HEK293 (cell line): ENCODE data around the gene SEMA6A.

Experiments used
- CTCF ChIA-PET: fragments of 350-600 bp; formaldehyde crosslinking; extraction: SDS; loops from one replicate; lab custom pipeline; 2021; ENCODE audit warnings: antibody characterized with exemption; lab: Yijun Ruan, JAX
- POLR2A ChIA-PET: fragments of 300-600 bp; formaldehyde crosslinking; extraction: SDS; loops from one replicate; lab custom pipeline; 2020; ENCODE audit warnings: antibody characterized with exemption, inconsistent platforms; lab: Yijun Ruan, JAX
- H3K27ac ChIP-seq: fragments of 200-500 bp; sonication (Bioruptor generic); 2 replicates; pipeline ENCODE4 v1.5.1; 2014; ENCODE audit warnings: low read depth, low read length, control low read depth, inconsistent platforms; ENCODE audit errors: extremely low read depth
- H3K36me3 ChIP-seq, 2 experiments: fragments of 200-500 bp in 1 of 2; sonication (Bioruptor generic) in 1 of 2; 1 replicate in 1 of 2; 2 replicates in 1 of 2; pipeline ENCODE4 v1.5.1; 2014 to 2017; ENCODE audit warnings: inconsistent platforms in 2 of 2, low read length in 2 of 2; ENCODE audit not compliant: control insufficient read depth in 2 of 2, insufficient read depth in 1 of 2
- H3K4me1 ChIP-seq: fragments of 200-500 bp; sonication (Bioruptor generic); 2 replicates; pipeline ENCODE4 v1.5.1; 2014; ENCODE audit warnings: mild to moderate bottlenecking, low read length, inconsistent platforms; ENCODE audit not compliant: control insufficient read depth, insufficient read depth
- H3K4me3 ChIP-seq: 2 replicates; pipeline ENCODE4 v1.5.1; 2011; ENCODE audit warnings: low read depth, mild to moderate bottlenecking, control low read depth, low read length, moderate library complexity
- H3K9me3 ChIP-seq: fragments of 200-500 bp; sonication (Bioruptor generic); 2 replicates; pipeline ENCODE4 v1.5.1; 2014; ENCODE audit warnings: low read depth, low read length, inconsistent platforms; ENCODE audit not compliant: control insufficient read depth, insufficient read depth
- AEBP2 ChIP-seq: fragments of 450-650 bp; formaldehyde crosslinking; IDR thresholded peaks from 2 replicates; pipeline ENCODE4 v1.5.1; 2016; ENCODE audit warnings: missing biosample characterization, missing genetic modification characterization, borderline replicate concordance
- FEZF1 ChIP-seq: fragments of 450-650 bp; formaldehyde crosslinking; IDR thresholded peaks from 2 replicates; pipeline ENCODE4 v1.5.1; 2016; ENCODE audit warnings: missing biosample characterization, missing genetic modification characterization
- GLI2 ChIP-seq: fragments of 450-650 bp; formaldehyde crosslinking; IDR thresholded peaks from 2 replicates; pipeline ENCODE4; 2017; ENCODE audit warnings: missing biosample characterization, missing genetic modification characterization, low read depth, borderline replicate concordance
- KLF1 ChIP-seq: fragments of 450-650 bp; formaldehyde crosslinking; IDR thresholded peaks from 2 replicates; pipeline ENCODE4 v1.5.1; 2016; ENCODE audit warnings: missing biosample characterization, missing genetic modification characterization
- KLF8 ChIP-seq: fragments of 450-650 bp; formaldehyde crosslinking; IDR thresholded peaks from 2 replicates; pipeline ENCODE4 v1.5.1; 2016; ENCODE audit warnings: missing biosample characterization, missing genetic modification characterization
- RBAK ChIP-seq: fragments of 450-650 bp; formaldehyde crosslinking; IDR thresholded peaks from 2 replicates; pipeline ENCODE4 v1.5.1; 2016; ENCODE audit warnings: missing biosample characterization, missing genetic modification characterization
- SCRT2 ChIP-seq: fragments of 450-650 bp; formaldehyde crosslinking; IDR thresholded peaks from 2 replicates; pipeline ENCODE4 v1.5.1; 2016; ENCODE audit warnings: missing biosample characterization, missing genetic modification characterization
- SP3 ChIP-seq: fragments of 450-650 bp; formaldehyde crosslinking; IDR thresholded peaks from 2 replicates; pipeline ENCODE4 v1.5.1; 2016; ENCODE audit warnings: missing biosample characterization, missing genetic modification characterization
- ZFP41 ChIP-seq: fragments of 450-650 bp; formaldehyde crosslinking; IDR thresholded peaks from 2 replicates; pipeline ENCODE4 v1.5.1; 2016; ENCODE audit warnings: missing biosample characterization, missing genetic modification characterization, borderline replicate concordance
- ZNF112 ChIP-seq: fragments of 450-650 bp; formaldehyde crosslinking; IDR thresholded peaks from 2 replicates; pipeline ENCODE4 v1.5.0; 2017; ENCODE audit warnings: missing biosample characterization, missing genetic modification characterization
- ZNF26 ChIP-seq: fragments of 450-650 bp; formaldehyde crosslinking; IDR thresholded peaks from 2 replicates; pipeline ENCODE4 v1.5.1; 2016; ENCODE audit warnings: missing biosample characterization, missing genetic modification characterization
- ZNF266 ChIP-seq: fragments of 450-650 bp; formaldehyde crosslinking; IDR thresholded peaks from 2 replicates; pipeline ENCODE4 v1.5.1; 2016; ENCODE audit warnings: missing biosample characterization, missing genetic modification characterization, low read depth
- ZNF274 ChIP-seq, 2 experiments: fragments of 200-500 bp in 1 of 2; fragments of 450-650 bp in 1 of 2; sonication (Bioruptor generic) in 1 of 2; formaldehyde crosslinking in 1 of 2; IDR thresholded peaks; 2 replicates each; pipeline versions ENCODE4 v1.5.1 to v1.6.1; 2014 to 2016; ENCODE audit warnings: borderline replicate concordance in 1 of 2, inconsistent platforms in 1 of 2, low read length in 1 of 2, missing biosample characterization in 1 of 2, missing genetic modification characterization in 1 of 2
- ZNF292 ChIP-seq: fragments of 450-650 bp; formaldehyde crosslinking; IDR thresholded peaks from 2 replicates; pipeline ENCODE4 v1.5.1; 2016; ENCODE audit warnings: low read depth, missing biosample characterization, missing genetic modification characterization, borderline replicate concordance
- ZNF354C ChIP-seq: fragments of 450-650 bp; formaldehyde crosslinking; IDR thresholded peaks from 2 replicates; pipeline ENCODE4 v1.5.1; 2016; ENCODE audit warnings: missing biosample characterization, missing genetic modification characterization, low read depth, borderline replicate concordance
- ZNF391 ChIP-seq: fragments of 450-650 bp; formaldehyde crosslinking; IDR thresholded peaks from 2 replicates; pipeline ENCODE4 v1.5.1; 2016; ENCODE audit warnings: low read depth, missing biosample characterization, missing genetic modification characterization, borderline replicate concordance
- ZNF394 ChIP-seq: fragments of 450-650 bp; formaldehyde crosslinking; IDR thresholded peaks from 2 replicates; pipeline ENCODE4 v1.5.1; 2016; ENCODE audit warnings: missing biosample characterization, missing genetic modification characterization, mild to moderate bottlenecking, moderate library complexity, borderline replicate concordance
- ZNF404 ChIP-seq: fragments of 450-650 bp; formaldehyde crosslinking; IDR thresholded peaks from 2 replicates; pipeline ENCODE4 v1.5.1; 2017; ENCODE audit warnings: missing biosample characterization, missing genetic modification characterization
- ZNF501 ChIP-seq: fragments of 450-650 bp; formaldehyde crosslinking; IDR thresholded peaks from 2 replicates; pipeline ENCODE4 v1.5.1; 2016; ENCODE audit warnings: missing biosample characterization, missing genetic modification characterization
- ZNF544 ChIP-seq: fragments of 450-650 bp; formaldehyde crosslinking; IDR thresholded peaks from 2 replicates; pipeline ENCODE4 v1.5.0; 2017; ENCODE audit warnings: missing biosample characterization, missing genetic modification characterization
- ZNF560 ChIP-seq: fragments of 450-650 bp; formaldehyde crosslinking; IDR thresholded peaks from 2 replicates; pipeline ENCODE4 v1.5.1; 2017; ENCODE audit warnings: missing biosample characterization, missing genetic modification characterization, borderline replicate concordance
- ZNF585B ChIP-seq: fragments of 450-650 bp; formaldehyde crosslinking; IDR thresholded peaks from 2 replicates; pipeline ENCODE4 v1.5.1; 2016; ENCODE audit warnings: missing biosample characterization, missing genetic modification characterization
- ZNF626 ChIP-seq: fragments of 450-650 bp; sonication (Bioruptor Pico); formaldehyde crosslinking; IDR thresholded peaks from 2 replicates; pipeline ENCODE4 v1.5.1; 2018; ENCODE audit warnings: missing biosample characterization, missing genetic modification characterization, inconsistent platforms
- ZNF658 ChIP-seq: fragments of 450-650 bp; formaldehyde crosslinking; IDR thresholded peaks from 2 replicates; pipeline ENCODE4; 2016; ENCODE audit warnings: missing biosample characterization, missing genetic modification characterization
- ZNF660 ChIP-seq: fragments of 450-650 bp; IDR thresholded peaks from 2 replicates; pipeline ENCODE4 v1.5.1; 2018; ENCODE audit warnings: missing biosample characterization, mild to moderate bottlenecking, missing genetic modification characterization
- ZNF664 ChIP-seq: fragments of 450-650 bp; formaldehyde crosslinking; IDR thresholded peaks from 2 replicates; pipeline ENCODE4 v1.5.1; 2016; ENCODE audit warnings: missing biosample characterization, missing genetic modification characterization
- ZNF791 ChIP-seq: fragments of 450-650 bp; formaldehyde crosslinking; IDR thresholded peaks from 2 replicates; pipeline ENCODE4 v1.5.1; 2016; ENCODE audit warnings: missing biosample characterization, missing genetic modification characterization
- ZSCAN30 ChIP-seq: fragments of 450-650 bp; IDR thresholded peaks from 2 replicates; pipeline ENCODE4 v1.5.1; 2018; ENCODE audit warnings: missing biosample characterization, mild to moderate bottlenecking, missing genetic modification characterization, moderate library complexity
- TF ChIP-seq, protein P1 (sequence below): fragments of 450-650 bp; formaldehyde crosslinking; IDR thresholded peaks from 2 replicates; pipeline ENCODE4 v1.5.1; 2016; ENCODE audit warnings: missing biosample characterization, missing genetic modification characterization
- TF ChIP-seq, protein P2 (sequence below): fragments of 450-650 bp; IDR thresholded peaks from 2 replicates; pipeline ENCODE4 v1.5.1; 2018; ENCODE audit warnings: missing biosample characterization, missing genetic modification characterization

SEMA6A gene

GRCh38 chr5:116506488-116506887 lies 68.1 kb downstream of the SEMA6A start:
- POLR2A ChIA-PET: interaction anchor here (0.8 kb wide), 1 partner anchor 14 kb away, joined by 3 read pairs; no protein-coding TSS in a partner anchor
- H3K36me3 ChIP-seq: peaks cover 5 to 8% of the 10 kb centered on the region in 2 experiments; a peak in 2 of 3 replicates
- TF ChIP-seq ZNF112 (tag by site-specific recombination) (no peak), ZSCAN30 (tag by site-specific recombination) (no peak), ZNF354C (tag by site-specific recombination) (no peak), ZNF501 (no peak), ZNF626 (tag by site-specific recombination) (no peak), SCRT2 (tag by site-specific recombination) (no peak), ZNF791 (tag by site-specific recombination) (no peak), GLI2 (tag by site-specific recombination) (no peak), ZNF274 (IDR thresholded peaks at IDR 0.05; ENCODE audit: low read length) (no peak), ZNF274 (tag by site-specific recombination; IDR thresholded peaks at IDR 0.05; ENCODE audit: borderline replicate concordance) (no peak), ZNF26 (no peak), KLF8 (tag by site-specific recombination) (no peak), ZNF585B (tag by site-specific recombination) (no peak), RBAK (no peak), ZNF660 (tag by site-specific recombination) (no peak), ZNF560 (tag by site-specific recombination) (no peak), KLF1 (tag by site-specific recombination) (no peak), SP3 (tag by site-specific recombination) (no peak)
- TF ChIP-seq, protein P1, sequence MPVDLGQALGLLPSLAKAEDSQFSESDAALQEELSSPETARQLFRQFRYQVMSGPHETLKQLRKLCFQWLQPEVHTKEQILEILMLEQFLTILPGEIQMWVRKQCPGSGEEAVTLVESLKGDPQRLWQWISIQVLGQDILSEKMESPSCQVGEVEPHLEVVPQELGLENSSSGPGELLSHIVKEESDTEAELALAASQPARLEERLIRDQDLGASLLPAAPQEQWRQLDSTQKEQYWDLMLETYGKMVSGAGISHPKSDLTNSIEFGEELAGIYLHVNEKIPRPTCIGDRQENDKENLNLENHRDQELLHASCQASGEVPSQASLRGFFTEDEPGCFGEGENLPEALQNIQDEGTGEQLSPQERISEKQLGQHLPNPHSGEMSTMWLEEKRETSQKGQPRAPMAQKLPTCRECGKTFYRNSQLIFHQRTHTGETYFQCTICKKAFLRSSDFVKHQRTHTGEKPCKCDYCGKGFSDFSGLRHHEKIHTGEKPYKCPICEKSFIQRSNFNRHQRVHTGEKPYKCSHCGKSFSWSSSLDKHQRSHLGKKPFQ (tag by site-specific recombination): no peak
- no peak overlapping the region for H3K4me3 ChIP-seq
- CTCF ChIA-PET: no interaction called here
- H3K27ac ChIP-seq: no peak overlapping the region
- no peaks in the 10 kb centered on the region for H3K9me3 ChIP-seq
- peaks cover 51% of the 10 kb centered on the region for H3K4me1 ChIP-seq

DNA sequence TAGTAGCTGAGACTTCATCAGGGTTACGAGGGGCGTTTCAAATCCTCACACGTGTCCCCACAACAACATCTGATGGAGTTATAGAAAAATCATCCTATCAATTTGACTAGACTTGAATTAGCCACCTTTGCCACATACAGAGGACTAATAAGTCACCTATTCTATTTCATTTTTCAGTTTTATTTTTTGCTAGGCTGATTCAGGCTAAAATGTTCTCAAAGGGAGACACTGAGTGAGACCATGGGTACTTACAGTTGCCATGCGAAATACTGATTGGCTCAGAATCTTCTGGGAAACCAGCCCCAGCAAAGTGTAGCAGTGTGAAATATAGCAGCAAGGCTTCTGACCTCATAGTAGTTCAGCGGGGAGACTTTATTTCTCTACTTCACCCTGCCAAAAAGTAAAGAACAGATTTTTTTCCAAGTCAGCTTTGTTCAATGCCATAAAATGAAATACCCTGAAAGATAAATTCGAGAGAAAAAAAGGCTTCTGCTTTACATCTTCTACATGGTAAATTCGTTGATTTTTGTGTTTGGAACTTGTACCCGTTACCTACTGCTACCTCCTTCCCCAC lies 69.9 kb downstream of the SEMA6A start:
- POLR2A ChIA-PET: no interaction called here
- Histone ChIP-seq H3K4me1 (peaks cover 39% of the 10 kb centered on the region), H3K4me3 (no peak overlapping the region)
- TF ChIP-seq ZNF658 (tag by site-specific recombination) (no peak), ZNF292 (no peak), ZNF391 (tag by site-specific recombination) (no peak), AEBP2 (tag by site-specific recombination) (no peak), FEZF1 (tag by site-specific recombination) (no peak), ZFP41 (tag by site-specific recombination) (no peak), ZNF394 (tag by site-specific recombination) (no peak), ZNF664 (tag by site-specific recombination) (no peak), ZNF544 (tag by site-specific recombination) (no peak), ZNF404 (tag by site-specific recombination) (no peak), ZNF266 (no peak), ZSCAN30 (tag by site-specific recombination) (no peak)
- TF ChIP-seq, protein P2, sequence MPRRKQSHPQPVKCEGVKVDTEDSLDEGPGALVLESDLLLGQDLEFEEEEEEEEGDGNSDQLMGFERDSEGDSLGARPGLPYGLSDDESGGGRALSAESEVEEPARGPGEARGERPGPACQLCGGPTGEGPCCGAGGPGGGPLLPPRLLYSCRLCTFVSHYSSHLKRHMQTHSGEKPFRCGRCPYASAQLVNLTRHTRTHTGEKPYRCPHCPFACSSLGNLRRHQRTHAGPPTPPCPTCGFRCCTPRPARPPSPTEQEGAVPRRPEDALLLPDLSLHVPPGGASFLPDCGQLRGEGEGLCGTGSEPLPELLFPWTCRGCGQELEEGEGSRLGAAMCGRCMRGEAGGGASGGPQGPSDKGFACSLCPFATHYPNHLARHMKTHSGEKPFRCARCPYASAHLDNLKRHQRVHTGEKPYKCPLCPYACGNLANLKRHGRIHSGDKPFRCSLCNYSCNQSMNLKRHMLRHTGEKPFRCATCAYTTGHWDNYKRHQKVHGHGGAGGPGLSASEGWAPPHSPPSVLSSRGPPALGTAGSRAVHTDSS (tag by site-specific recombination): no peak
- TF ChIP-seq, all 188 proteins: peak for 0
- H3K36me3 ChIP-seq: peaks cover 7 to 12% of the 10 kb centered on the region in 2 experiments; a peak in 2 of 3 replicates
- no peak overlapping the region for H3K27ac ChIP-seq
- CTCF ChIA-PET: no interaction called here
- no peaks in the 10 kb centered on the region for H3K9me3 ChIP-seq
